ENCODE data around the gene CMTM8.
A peak's percentile ranks its signal among the peaks of the same experiment; 100 is the strongest.
"Not testable (repeated sequence)": the region's sequence is repeated elsewhere in the genome, so short reads cannot be mapped to it uniquely, and the experiment has no call there.

CMTM8 gene

DNA sequence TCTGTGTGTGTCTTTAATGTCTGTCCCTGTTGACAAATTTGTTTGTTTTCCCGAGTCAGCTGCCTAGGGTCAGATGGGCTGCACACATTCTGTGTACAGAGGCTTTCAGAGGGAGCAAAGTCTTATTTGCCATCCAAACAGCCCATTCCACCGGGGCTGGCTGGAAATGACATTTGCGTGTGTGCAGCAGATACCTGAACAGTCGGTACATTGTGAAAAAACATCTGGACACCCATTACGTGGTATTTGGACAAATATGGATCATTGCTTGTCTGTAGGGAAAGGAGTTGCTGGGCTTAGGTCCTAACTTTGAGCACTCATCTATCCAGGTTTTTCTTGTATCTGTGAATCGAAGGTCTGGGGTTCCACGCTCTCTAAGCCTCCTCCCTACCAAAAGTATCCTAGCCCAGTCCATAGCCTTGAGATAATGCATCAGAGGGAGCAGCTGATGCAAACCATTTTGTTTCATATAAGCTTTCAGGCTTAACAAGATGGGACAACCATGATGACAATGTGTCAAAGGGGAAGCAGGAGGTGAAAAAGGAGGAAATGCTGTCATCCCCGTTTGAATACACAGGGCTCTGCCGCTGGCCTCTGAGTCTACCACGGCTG lies 22.2 kb upstream of the CMTM8 start:
- Mint-ChIP-seq H3K27me3 (peaks cover 0 to 7% of the 10 kb centered on the region in 2 donors), H3K9me3 (peaks cover 0 to 5% of the 10 kb centered on the region in 2 donors)
- no peak for DNase-seq

DNA sequence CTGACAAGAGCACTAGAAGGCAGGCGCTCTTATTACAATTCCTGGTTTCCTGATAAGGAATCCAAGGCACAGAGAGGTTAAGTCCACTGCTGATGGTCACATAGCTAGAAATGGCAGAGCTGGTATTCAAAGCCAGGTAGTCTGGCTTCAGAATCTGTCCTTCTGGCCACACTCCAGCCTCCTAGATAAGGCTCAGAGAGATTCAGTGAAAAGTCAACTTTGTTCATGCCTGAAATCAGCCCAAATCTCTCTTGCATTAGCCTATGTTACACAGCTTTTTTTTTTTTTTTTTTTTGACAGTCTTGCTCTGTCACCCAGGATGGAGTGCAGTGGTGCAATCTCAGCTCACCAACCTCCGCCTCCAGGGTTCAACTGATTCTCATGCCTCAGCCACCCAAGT lies 21.1 kb upstream of the CMTM8 start:
- Mint-ChIP-seq H3K27ac (no peak overlapping the region), H3K27me3 (peaks cover 0 to 7% of the 10 kb centered on the region in 2 donors), H3K4me3 (no peak overlapping the region), H3K9me3 (peaks cover 0 to 5% of the 10 kb centered on the region in 2 donors), H3K4me1 (no peaks in the 10 kb centered on the region), H3K36me3 (peaks cover 0 to 1% of the 10 kb centered on the region in 2 donors)
- ATAC-seq (replicated peaks) (no peak), DNase-seq (no peak)

More for the DNA sequence above, 22.2 kb upstream of the CMTM8 start:
- no peak overlapping the region for H3K27ac Mint-ChIP-seq
- H3K4me1 Mint-ChIP-seq = no peaks in the 10 kb centered on the region
- peaks cover 0 to 1% of the 10 kb centered on the region in 2 donors for H3K36me3 Mint-ChIP-seq
- H3K4me3 Mint-ChIP-seq = no peak overlapping the region
- ATAC-seq (replicated peaks) = no peak

DNA sequence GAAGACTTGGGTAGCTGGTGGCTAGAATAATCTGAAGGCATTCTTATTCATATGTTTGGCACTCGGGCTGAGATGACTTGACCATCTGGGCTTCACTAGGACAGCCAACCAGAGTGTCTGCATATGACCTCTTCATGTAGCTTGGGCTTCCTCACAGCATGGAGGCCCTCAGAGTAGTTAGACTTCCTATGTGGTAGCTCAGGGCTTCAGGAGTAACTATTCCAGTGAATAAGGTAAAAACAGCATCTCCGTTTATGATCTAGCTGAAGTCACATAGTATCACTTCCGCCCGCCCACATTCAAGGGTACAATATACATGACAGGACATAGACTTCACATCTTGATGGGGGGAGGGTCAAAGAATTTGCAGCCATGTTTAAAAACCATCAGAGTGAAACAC lies 18.9 kb upstream of the CMTM8 start:
- no peak for DNase-seq
- H3K27ac Mint-ChIP-seq = no peak overlapping the region

DNA sequence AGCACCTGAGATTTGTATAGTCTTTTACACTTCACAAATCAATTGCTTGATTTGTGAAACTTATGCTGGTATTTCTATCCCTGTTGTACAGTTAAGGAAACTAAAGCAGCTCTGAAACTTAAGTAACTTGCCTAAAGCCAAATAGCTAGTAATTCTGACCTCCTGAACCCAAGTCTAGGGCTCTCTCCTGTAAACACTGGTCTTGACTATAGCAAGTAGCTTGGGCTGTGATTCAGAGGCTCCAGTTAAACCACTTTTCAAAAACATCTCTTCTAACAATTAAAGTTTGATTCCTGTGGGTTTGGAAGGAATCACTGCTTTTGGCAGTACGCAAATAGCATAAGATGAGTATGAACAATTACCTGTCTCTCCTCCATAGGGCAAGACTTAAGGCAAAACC lies 18.5 kb upstream of the CMTM8 start:
- no peak overlapping the region for H3K4me3 Mint-ChIP-seq
- no peak for DNase-seq
- H3K36me3 Mint-ChIP-seq = peaks cover 0 to 1% of the 10 kb centered on the region in 2 donors
- ATAC-seq (replicated peaks) = no peak
- peaks cover 7 to 12% of the 10 kb centered on the region in 2 donors for H3K27me3 Mint-ChIP-seq
- peaks cover 0 to 5% of the 10 kb centered on the region in 2 donors for H3K9me3 Mint-ChIP-seq
- H3K27ac Mint-ChIP-seq = no peak overlapping the region
- no peaks in the 10 kb centered on the region for H3K4me1 Mint-ChIP-seq

More for the DNA sequence above, 18.9 kb upstream of the CMTM8 start:
- no peaks in the 10 kb centered on the region for H3K4me1 Mint-ChIP-seq
- H3K36me3 Mint-ChIP-seq = peaks cover 0 to 1% of the 10 kb centered on the region in 2 donors
- H3K9me3 Mint-ChIP-seq = peaks cover 0 to 5% of the 10 kb centered on the region in 2 donors
- ATAC-seq (replicated peaks) = no peak
- H3K27me3 Mint-ChIP-seq = peaks cover 7 to 12% of the 10 kb centered on the region in 2 donors
- H3K4me3 Mint-ChIP-seq = no peak overlapping the region

DNA sequence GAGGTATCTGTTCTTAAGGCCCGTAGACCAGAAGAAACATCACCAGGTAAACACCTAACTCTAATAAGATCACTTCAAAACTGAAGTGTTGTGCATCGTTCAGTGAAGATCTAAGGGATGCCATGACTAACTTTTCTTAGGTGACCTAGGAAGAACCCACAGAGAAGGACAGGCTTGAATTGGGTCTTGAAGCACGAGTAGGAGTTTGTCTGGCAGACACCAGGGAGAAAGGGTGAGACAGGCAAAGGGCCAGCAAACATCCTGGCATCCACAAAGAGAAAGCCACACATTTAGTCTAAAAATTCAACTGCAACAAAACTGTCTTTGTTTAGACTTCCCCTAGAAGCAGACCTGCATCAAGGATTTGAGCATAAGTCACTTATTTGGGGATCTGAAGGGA lies 15.5 kb upstream of the CMTM8 start:
- Mint-ChIP-seq H3K4me1 (no peaks in the 10 kb centered on the region), H3K27me3 (peaks cover 7 to 18% of the 10 kb centered on the region in 2 donors), H3K4me3 (no peak overlapping the region), H3K9me3 (peaks cover 3 to 7% of the 10 kb centered on the region in 2 donors), H3K36me3 (peaks cover 0 to 1% of the 10 kb centered on the region in 2 donors), H3K27ac (no peak overlapping the region)
- no peak for DNase-seq
- ATAC-seq (replicated peaks) = no peak

DNA sequence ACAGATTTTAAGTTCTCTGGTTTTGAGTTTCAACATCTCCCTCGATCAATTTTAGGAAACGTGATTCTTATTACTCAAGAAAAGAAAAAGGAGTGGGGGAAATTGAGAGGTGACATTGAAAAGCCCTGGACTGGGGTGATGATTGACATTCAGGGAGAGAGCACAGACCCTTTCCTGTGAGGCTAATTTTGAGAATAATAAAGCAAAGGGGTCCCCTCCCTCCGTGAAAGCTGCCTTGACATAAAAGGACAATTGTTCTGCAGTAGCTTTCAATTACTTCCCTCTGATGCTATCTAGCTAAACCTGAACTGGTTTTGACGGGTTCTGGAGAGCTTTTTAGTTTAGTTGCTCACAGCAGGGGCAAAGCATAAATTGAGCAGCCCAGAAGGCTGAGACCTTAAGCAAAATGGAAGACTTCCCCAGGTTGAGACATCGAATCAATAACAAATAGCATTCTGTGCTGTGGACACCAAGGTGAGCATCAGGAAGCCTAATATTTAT lies 14.4 kb upstream of the CMTM8 start:
- no peak for DNase-seq
- no peaks in the 10 kb centered on the region for H3K36me3 Mint-ChIP-seq
- no peaks in the 10 kb centered on the region for H3K4me1 Mint-ChIP-seq
- H3K4me3 Mint-ChIP-seq = no peak overlapping the region
- ATAC-seq (replicated peaks) = no peak
- H3K27me3 Mint-ChIP-seq = peaks cover 7 to 12% of the 10 kb centered on the region in 2 donors
- H3K9me3 Mint-ChIP-seq = peaks cover 3 to 7% of the 10 kb centered on the region in 2 donors
- no peak overlapping the region for H3K27ac Mint-ChIP-seq

DNA sequence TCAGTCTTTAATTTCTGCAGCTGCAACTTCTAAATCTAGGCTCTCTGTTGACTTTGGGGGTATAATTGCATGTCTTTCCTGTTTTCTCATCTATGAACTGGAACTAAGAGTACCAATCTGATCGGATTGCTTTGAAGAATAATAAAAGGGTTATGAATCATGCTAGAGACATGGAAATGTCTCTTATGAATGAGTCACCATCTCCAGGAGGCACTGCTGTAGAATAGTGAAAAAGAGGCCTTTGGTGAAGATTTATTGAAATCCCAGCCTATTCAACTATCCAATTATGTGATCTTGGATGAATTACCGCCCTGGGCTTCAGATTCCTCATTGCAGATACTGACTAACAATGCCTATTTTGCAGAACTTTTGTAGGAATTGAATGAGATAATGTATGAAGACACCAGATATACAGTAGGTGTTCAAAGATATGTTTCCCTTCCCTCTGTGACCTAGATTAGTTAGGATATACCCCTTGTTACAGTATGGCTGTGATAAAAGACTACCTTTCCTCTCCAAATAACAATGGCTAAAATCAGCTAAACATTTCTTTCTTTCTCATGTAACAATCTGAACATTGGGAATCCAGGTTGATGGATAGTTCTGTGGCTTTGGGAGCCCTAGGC lies 11.5 kb upstream of the CMTM8 start:
- H3K9me3 Mint-ChIP-seq = peaks cover 2 to 3% of the 10 kb centered on the region in 2 donors
- peaks cover 7 to 12% of the 10 kb centered on the region in 2 donors for H3K27me3 Mint-ChIP-seq
- H3K27ac Mint-ChIP-seq = no peak overlapping the region
- no peaks in the 10 kb centered on the region for H3K36me3 Mint-ChIP-seq
- no peak overlapping the region for H3K4me3 Mint-ChIP-seq
- no peaks in the 10 kb centered on the region for H3K4me1 Mint-ChIP-seq
- ATAC-seq (replicated peaks) (no peak), DNase-seq (no peak)

DNA sequence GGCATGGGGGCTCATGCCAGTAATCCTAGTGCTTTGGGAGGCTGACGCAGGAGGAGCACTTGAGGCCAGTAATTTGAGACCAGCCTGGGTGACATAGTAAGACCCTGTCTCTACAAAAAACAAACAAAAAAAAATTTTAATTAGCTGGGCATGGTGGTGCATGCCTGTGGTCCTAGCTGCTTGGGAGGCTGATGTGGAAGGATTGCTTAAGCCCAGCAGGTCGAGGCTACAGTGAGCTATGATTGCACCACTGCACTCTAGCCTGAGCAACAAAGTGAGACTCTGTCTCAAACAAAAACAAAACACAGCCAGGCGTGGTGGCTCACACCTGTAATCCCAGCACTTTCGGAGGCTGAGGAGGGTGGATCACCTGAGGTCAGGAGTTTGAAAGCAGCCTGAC lies 9.7 kb upstream of the CMTM8 start:
- not testable (repeated sequence) for H3K27me3 Mint-ChIP-seq; H3K9me3 Mint-ChIP-seq; H3K36me3 Mint-ChIP-seq; ATAC-seq (replicated peaks); H3K27ac Mint-ChIP-seq; DNase-seq; H3K4me3 Mint-ChIP-seq; H3K4me1 Mint-ChIP-seq

DNA sequence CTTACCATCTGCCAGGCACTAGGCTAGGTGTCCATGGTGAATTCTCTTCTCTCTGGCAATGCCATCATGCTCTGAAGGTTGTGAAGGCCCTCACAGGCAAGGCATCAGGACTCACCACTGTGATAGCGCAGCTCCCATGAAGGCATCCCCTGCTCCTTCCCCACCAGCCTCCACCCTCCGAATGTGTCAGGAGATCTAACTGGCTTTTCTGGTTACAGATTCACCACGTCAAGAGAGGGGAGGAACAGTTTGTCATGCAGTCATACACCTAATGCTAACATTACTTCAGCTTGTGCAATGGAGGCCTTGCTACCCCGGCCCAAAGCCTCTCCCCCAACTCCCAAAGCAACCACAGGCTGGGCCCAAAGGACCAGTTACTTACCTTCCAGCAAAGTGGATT lies 8.9 kb upstream of the CMTM8 start:
- peaks cover 0 to 7% of the 10 kb centered on the region in 2 donors for H3K27me3 Mint-ChIP-seq
- no peaks in the 10 kb centered on the region for H3K4me1 Mint-ChIP-seq
- no peak overlapping the region for H3K4me3 Mint-ChIP-seq
- ATAC-seq (replicated peaks) (no peak), DNase-seq (no peak)
- peaks cover 2 to 3% of the 10 kb centered on the region in 2 donors for H3K9me3 Mint-ChIP-seq
- H3K36me3 Mint-ChIP-seq = no peaks in the 10 kb centered on the region
- no peak overlapping the region for H3K27ac Mint-ChIP-seq

DNA sequence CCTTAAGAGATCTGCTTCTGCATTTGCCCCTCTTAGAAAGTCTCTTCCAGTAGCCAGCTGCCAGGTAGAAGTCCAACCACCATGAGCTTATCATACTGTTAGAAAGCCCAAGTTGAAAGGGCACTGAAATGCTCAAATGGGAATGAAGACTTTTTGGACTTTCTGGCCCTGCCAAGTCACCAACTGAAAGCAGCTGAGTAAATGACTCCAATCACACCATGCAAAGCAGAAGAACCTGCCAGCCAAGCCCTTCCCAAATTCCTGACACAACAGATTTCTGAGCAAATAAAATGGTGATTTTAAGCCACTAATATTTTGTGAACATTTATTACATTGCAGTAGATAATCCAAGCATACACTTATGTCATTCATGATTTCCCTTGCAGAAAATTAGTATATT lies 2.1 kb upstream of the CMTM8 start:
- ATAC-seq (replicated peaks) (no peak), DNase-seq (no peak)
- Mint-ChIP-seq H3K4me3 (no peak overlapping the region), H3K4me1 (peaks cover 13 to 20% of the 10 kb centered on the region in 2 donors), H3K27ac (no peak overlapping the region), H3K27me3 (peaks cover 13 to 17% of the 10 kb centered on the region in 2 donors), H3K9me3 (no peaks in the 10 kb centered on the region), H3K36me3 (peaks cover 2 to 3% of the 10 kb centered on the region in 2 donors)

DNA sequence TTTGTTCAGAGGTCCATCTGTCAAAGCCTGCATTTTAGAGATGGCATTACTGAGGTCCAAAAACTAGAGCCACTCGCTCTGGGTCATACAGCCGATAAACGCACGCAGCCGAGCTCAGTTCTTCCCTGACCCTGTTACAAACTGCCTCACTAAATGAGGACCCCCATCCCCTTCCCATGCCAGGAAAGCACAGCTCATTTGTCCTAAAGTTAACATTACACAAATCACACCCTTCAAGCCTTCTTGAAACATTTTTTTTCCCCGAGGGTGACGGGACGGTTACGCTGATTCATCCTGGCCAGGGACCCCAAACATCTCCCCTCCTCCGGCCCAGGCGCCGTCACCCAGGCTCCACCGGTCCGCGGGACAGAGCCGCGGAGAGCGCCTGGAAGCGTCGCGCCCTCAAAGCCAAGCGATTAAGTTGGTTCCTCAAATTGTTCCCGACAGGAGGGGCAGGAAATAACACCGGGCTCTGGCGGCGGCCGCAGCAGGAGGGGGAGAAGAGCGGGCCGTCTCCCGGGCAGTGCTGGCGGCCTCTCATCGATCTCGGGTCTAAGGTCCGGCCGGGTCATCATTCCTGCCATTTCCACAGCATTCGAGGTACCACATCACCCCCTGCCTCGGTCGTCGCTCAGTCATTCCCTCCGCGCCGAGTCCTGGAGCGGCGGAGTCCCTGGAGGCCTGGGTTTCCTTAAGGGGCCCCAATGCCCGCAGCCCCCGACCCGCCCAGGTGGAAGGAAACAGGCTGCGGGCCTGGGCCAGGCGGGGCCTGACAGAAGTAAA lies 619 bp upstream of the CMTM8 start:
- DNase-seq (no peak), ATAC-seq (replicated peaks) (peak in 1 of 2 donors; percentile 11)
- peak overlapping the region; percentile 83 to 89 for H3K4me3 Mint-ChIP-seq
- peaks cover 2 to 3% of the 10 kb centered on the region in 2 donors for H3K36me3 Mint-ChIP-seq
- H3K9me3 Mint-ChIP-seq = no peaks in the 10 kb centered on the region
- H3K27me3 Mint-ChIP-seq = peaks cover 13 to 17% of the 10 kb centered on the region in 2 donors
- peaks cover 13 to 20% of the 10 kb centered on the region in 2 donors for H3K4me1 Mint-ChIP-seq
- H3K27ac Mint-ChIP-seq = peak overlapping the region; percentile 70

DNA sequence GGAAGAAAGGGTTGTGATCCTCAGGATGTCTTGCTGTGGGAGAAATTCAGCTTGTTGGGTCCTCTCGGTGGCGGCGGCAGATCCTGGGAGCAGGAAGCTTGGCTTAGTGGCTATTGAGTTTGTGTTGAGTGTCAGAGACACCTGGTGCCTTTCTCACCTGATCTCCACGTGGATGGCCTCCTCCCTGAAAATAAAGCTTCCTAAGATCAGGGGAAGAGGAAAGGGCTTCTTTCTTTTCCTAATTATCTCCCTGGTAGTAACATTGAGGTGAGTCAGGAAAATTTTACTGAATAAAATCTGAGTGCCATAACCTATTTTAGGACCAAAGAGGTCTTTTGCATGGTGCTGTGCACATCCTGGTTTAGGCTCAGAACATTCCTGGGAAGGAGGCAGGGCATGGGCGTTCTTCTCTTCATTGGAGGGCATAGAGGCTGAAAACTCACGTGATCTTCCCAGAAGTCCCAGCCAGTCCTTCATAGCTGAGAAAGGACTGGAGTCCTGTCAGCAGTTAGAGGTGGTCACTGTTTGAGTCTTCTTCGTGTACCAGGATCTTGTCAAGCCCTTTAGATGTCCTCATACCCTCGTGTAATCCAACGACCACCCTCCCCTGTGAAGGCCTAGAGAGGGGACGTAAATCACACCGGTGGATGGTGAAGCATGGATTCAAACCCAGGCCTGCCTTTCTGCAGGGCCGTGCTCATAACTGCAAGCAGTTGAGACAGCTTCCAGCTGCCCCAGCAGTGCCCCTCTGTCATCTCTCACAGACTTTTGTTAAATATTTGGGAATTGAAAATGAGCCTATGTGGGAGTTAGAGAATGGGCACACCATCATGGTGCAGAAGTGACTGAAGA lies 1.1 kb downstream of the CMTM8 start:
- H3K9me3 Mint-ChIP-seq = no peaks in the 10 kb centered on the region
- ATAC-seq (replicated peaks) (peak; percentile 2 to 6), DNase-seq (no peak)
- H3K4me1 Mint-ChIP-seq = peaks cover 13 to 20% of the 10 kb centered on the region in 2 donors
- H3K4me3 Mint-ChIP-seq = peak overlapping the region; percentile 83 to 89
- peaks cover 2 to 3% of the 10 kb centered on the region in 2 donors for H3K36me3 Mint-ChIP-seq
- H3K27ac Mint-ChIP-seq = no peak overlapping the region
- H3K27me3 Mint-ChIP-seq = peaks cover 18 to 23% of the 10 kb centered on the region in 2 donors

DNA sequence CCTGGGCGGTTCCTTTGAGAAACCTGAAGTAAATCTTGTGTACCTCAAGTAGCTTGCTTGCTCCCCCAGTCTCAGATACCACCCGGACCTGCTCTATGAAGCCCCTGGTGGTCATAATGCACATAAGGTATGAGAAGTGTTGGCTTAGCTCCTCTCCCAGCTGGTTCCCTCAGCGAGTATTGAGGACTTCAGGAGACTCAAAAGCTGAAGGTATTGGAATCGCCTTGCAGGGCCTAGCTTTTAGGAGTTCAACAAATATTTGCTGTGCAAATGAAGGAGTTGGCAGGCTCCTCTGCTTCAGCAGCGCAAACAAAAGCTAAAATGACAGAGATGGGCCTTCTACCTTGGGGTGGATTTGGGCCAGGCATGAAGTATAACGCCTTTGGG lies 1.7 kb downstream of the CMTM8 start:
- no peak overlapping the region for H3K27ac Mint-ChIP-seq
- H3K36me3 Mint-ChIP-seq = peaks cover 2 to 3% of the 10 kb centered on the region in 2 donors
- H3K4me3 Mint-ChIP-seq = peak overlapping the region in 1 of 2 donors; percentile 89
- peaks cover 18 to 23% of the 10 kb centered on the region in 2 donors for H3K27me3 Mint-ChIP-seq
- H3K9me3 Mint-ChIP-seq = no peaks in the 10 kb centered on the region
- ATAC-seq (replicated peaks) (peak; percentile 58 to 62), DNase-seq (no peak)
- peaks cover 15 to 24% of the 10 kb centered on the region in 2 donors for H3K4me1 Mint-ChIP-seq

DNA sequence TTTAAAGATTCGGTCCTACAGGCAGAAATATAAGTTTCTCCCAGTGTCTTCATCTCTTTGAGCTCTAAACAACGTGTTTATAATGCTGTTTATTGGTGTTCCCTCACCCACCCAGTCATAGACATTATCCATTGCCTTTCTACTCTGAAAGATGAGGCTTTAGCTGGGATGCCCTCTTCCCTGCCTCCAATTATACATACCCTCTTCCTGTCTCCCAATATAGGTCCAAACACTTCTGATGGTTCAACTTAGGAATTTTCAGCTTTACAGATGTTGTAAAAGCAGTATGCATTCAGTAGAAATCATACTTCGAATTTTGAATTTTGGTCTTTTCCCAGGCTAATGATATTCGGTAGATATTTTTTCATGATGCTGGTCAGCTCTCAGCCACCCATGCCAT lies 2.6 kb downstream of the CMTM8 start:
- H3K4me3 Mint-ChIP-seq = no peak overlapping the region
- DNase-seq = no peak

More for the DNA sequence above, 2.6 kb downstream of the CMTM8 start:
- H3K27ac Mint-ChIP-seq = no peak overlapping the region
- ATAC-seq (replicated peaks) = no peak
- no peaks in the 10 kb centered on the region for H3K9me3 Mint-ChIP-seq
- peaks cover 2 to 3% of the 10 kb centered on the region in 2 donors for H3K36me3 Mint-ChIP-seq
- H3K4me1 Mint-ChIP-seq = peaks cover 15 to 27% of the 10 kb centered on the region in 2 donors
- H3K27me3 Mint-ChIP-seq = peaks cover 18 to 23% of the 10 kb centered on the region in 2 donors
